ENCODE measurements around the gene FBXO8. TPM values are rescaled to one million over a fixed set of nuclear protein-coding genes. Genes with fewer than 3 reads are reported as not detected.

The FBXO8 gene
- total and polyA plus RNA-seq, 10 donors = 9.7 to 38.4 (median 26.8) TPM

- Histone ChIP-seq H3K27me3 (replicated peaks in 1 of 7) (no peaks in the 10 kb centered on the region), H3K36me3 (no peaks in the 10 kb centered on the region), H3K4me1 (peaks cover 19 to 88% (median 57%) of the 10 kb centered on the region in 6 donors), H3K9me3 (peaks cover 0 to 8% (median 5%) of the 10 kb centered on the region in 8 donors), H3K4me3 (no peak overlapping the region), H3K27ac (no peak overlapping the region)
- no peak for TF ChIP-seq CTCF (IDR thresholded peaks at IDR 0.05 in 8 of 11, conservative IDR thresholded peaks at IDR 0.05 in 3 of 11)
- no peak for TF ChIP-seq POLR2AphosphoS5 (IDR thresholded peaks at IDR 0.05)
- TF ChIP-seq POLR2A (IDR thresholded peaks at IDR 0.05) = no peak
- intact Hi-C loops (cut with DNase I; ENCODE audit: low total_unique reads) = no loop called here
- 67 to 88% (median 74%) methylated on average over 3 of the region's 3 CpGs for WGBS, 5 donors
- no peak for DNase-seq
These were observed 3.9 kb downstream of the FBXO8 start for GRCh38 chr4:174279433-174280155.

DNA sequence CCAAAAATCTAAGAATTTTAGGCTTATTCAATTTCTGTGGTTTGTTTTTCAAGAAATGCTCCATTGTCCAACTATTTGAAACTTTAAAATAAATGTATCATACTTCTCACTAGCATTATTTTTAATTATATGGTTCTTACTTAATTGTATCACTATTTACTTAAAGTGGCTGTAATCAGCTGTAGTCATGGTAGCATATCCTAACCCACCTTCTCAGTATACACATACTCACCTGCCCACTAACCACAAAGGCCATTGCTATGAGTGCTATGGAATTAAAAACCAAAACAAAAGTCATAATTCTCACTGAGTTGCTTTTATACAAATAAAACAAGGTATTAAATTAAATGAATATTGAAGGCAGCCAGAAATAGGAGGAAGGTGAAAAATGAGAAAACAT is 5.0 kb downstream of the FBXO8 start:
- Histone ChIP-seq H3K9me3 (peaks cover 0 to 8% (median 5%) of the 10 kb centered on the region in 8 donors), H3K4me1 (peaks cover 17 to 80% (median 52%) of the 10 kb centered on the region in 6 donors), H3K27ac (no peak overlapping the region), H3K36me3 (no peaks in the 10 kb centered on the region), H3K27me3 (replicated peaks in 1 of 7) (no peaks in the 10 kb centered on the region), H3K4me3 (no peak overlapping the region)
- intact Hi-C loops (cut with DNase I; ENCODE audit: low total_unique reads) = no loop called here
- no peak for DNase-seq
- TF ChIP-seq POLR2A (IDR thresholded peaks at IDR 0.05) = no peak
- TF ChIP-seq CTCF (IDR thresholded peaks at IDR 0.05 in 8 of 11, conservative IDR thresholded peaks at IDR 0.05 in 3 of 11) = no peak
- TF ChIP-seq POLR2AphosphoS5 (IDR thresholded peaks at IDR 0.05) = no peak

- Histone ChIP-seq H3K4me3 (no peak overlapping the region), H3K9me3 (peaks cover 0 to 8% (median 5%) of the 10 kb centered on the region in 8 donors), H3K36me3 (no peaks in the 10 kb centered on the region), H3K4me1 (peaks cover 14 to 75% (median 48%) of the 10 kb centered on the region in 6 donors), H3K27me3 (replicated peaks in 1 of 7) (no peaks in the 10 kb centered on the region), H3K27ac (no peak overlapping the region)
- 82 to 90% (median 88%) methylated on average over 3 of the region's 3 CpGs for WGBS, 5 donors
- intact Hi-C loops (cut with DNase I; ENCODE audit: low total_unique reads) = no loop called here
- no peak for DNase-seq
- TF ChIP-seq CTCF (IDR thresholded peaks at IDR 0.05 in 8 of 11, conservative IDR thresholded peaks at IDR 0.05 in 3 of 11) (no peak), POLR2A (IDR thresholded peaks at IDR 0.05) (no peak), POLR2AphosphoS5 (IDR thresholded peaks at IDR 0.05) (no peak)
These were observed 6.0 kb downstream of the FBXO8 start for GRCh38 chr4:174277433-174277832.

DNA sequence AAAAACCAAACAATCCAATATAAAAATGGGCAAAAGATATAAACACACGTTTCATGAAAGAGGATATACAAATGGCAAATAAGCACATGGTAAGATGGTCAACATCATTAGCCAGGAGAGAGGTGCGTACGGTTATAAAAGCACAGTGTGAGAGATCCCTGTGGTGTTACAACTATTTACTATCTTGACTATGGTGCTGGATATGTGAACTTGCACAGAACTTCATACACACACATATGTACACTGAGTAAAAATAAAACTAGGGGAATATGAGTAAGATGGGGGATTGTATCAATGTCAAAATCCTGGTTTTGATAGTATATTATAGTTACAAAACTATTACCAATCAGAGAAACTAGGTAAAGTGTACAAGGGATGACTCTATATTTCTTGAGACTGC is 8.4 kb downstream of the FBXO8 start:
- 83 to 95% (median 93%) methylated on average over 3 of the region's 3 CpGs for WGBS, 5 donors
- Histone ChIP-seq H3K9me3 (peaks cover 0 to 8% (median 5%) of the 10 kb centered on the region in 8 donors), H3K27me3 (replicated peaks in 1 of 7) (no peaks in the 10 kb centered on the region), H3K27ac (no peak overlapping the region), H3K4me1 (peaks cover 0 to 63% (median 27%) of the 10 kb centered on the region in 6 donors), H3K36me3 (no peaks in the 10 kb centered on the region), H3K4me3 (no peak overlapping the region)
- no peak for TF ChIP-seq POLR2AphosphoS5 (IDR thresholded peaks at IDR 0.05)
- TF ChIP-seq POLR2A (IDR thresholded peaks at IDR 0.05) = no peak
- TF ChIP-seq CTCF (IDR thresholded peaks at IDR 0.05 in 8 of 11, conservative IDR thresholded peaks at IDR 0.05 in 3 of 11) = no peak
- DNase-seq = no peak
- intact Hi-C loops (cut with DNase I; ENCODE audit: low total_unique reads) = no loop called here

Data from spleen (tissue), 11 donors.